ENCODE results near the gene HRK. TPM values are rescaled to one million over a fixed set of nuclear protein-coding genes. Genes with fewer than 3 reads are reported as not detected.

HRK gene
- 0.60 TPM for total RNA-seq

GRCh38 chr12:116881325-116881876 is at the start of gene HRK:
Gene HRK (minus strand): TSS chr12:116881441. CDS start chr12:116881307, 134 bp downstream.

GRCh38 chr12:116910645-116911451 is 29.6 kb upstream of the HRK start, which contains the start of gene FBXW8:
Gene FBXW8 (plus strand): TSS chr12:116910950. CDS start chr12:116911038, 88 bp downstream.

Other genes with a start within 250 kb of the HRK start
- 46.3 TPM for gene SPRING1, start 143.4 kb downstream of the HRK start, total RNA-seq
- 23.0 TPM for gene RNFT2, start 143.1 kb downstream of the HRK start, total RNA-seq
- 29.2 TPM for gene FBXW8, start 29.5 kb upstream of the HRK start, total RNA-seq
- gene TESC, start 218.0 kb upstream of the HRK start, total RNA-seq: 7.5 TPM